Adrenal gland (tissue), 12 donors: ENCODE results near the gene WDR48. TPM values are rescaled to one million over a fixed set of nuclear protein-coding genes. Genes with fewer than 3 reads are reported as not detected.

ENCODE experiments used
- DNase-seq, 7 donors: peaks; one replicate each; pipeline ENCODE4 v3.0.0-alpha.2; 2019 to 2020
- H3K27ac ChIP-seq, 5 donors: fragments of 200-600 bp; sonication (generic) in 4 of 5; 1 replicate in 3 of 5; 2 replicates in 2 of 5; pipeline versions ENCODE4 v1.5.1 to v1.8.0; 2016 to 2020; ENCODE audit warnings: mild to moderate bottlenecking in 1 of 5
- H3K27me3 ChIP-seq: fragments of 200-600 bp; 2 replicates; pipeline ENCODE4 v1.8.0; 2021
- H3K36me3 ChIP-seq, 2 donors: fragments of 200-600 bp; replicated peaks in 1 of 2; 1 replicate in 1 of 2; 2 replicates in 1 of 2; pipeline versions ENCODE4 v1.5.1 to v1.8.0; 2018 to 2022
- H3K4me1 ChIP-seq, 2 donors: fragments of 200-600 bp; replicated peaks in 1 of 2; 1 replicate in 1 of 2; 2 replicates in 1 of 2; pipeline versions ENCODE4 v1.5.1 to v1.8.0; 2018 to 2021
- H3K4me3 ChIP-seq, 4 donors: fragments of 200-600 bp; sonication (generic) in 3 of 4; one replicate each; pipeline ENCODE4 v1.5.1; 2016 to 2018
- H3K9me3 ChIP-seq, 3 donors: fragments of 200-600 bp; sonication (generic) in 1 of 3; replicated peaks in 1 of 3; 1 replicate in 2 of 3; 2 replicates in 1 of 3; pipeline versions ENCODE4 v1.5.1 to v1.8.0; 2016 to 2021
- POLR2A ChIP-seq, 2 donors: fragments of 450-650 bp; IDR thresholded peaks; one replicate each; pipeline ENCODE4 v1.6.1; 2017; ENCODE audit warnings: antibody characterized with exemption in 2 of 2, mild to moderate bottlenecking in 2 of 2, moderate library complexity in 1 of 2
- WGBS, 4 donors: extraction: QIAGEN DNeasy Blood & Tissue Kit in 2 of 4; methylation state at CpG; one replicate each; pipeline versions ENCODE4 v1.1.5 to v1.1.7; 2013 to 2017; 5-methylcytosine and 5-hydroxymethylcytosine counted together
- intact Hi-C, 2 donors: fragments of 100-400 bp; cut with DNase I; formaldehyde crosslinking; loops; one replicate each; pipeline versions ENCODE4 v1.14.1 to v1.15.0; 2022 to 2023
- polyA plus RNA-seq, 3 donors: library from polyadenylated mRNA; stranded (reverse); fragments of 200-250 nt in 2 of 3; fragments of 350-450 nt in 1 of 3; fragmentation: Illumina TruSeq in 1 of 3; extraction: RNeasy Lipid Tissue Mini Kit (QIAGEN cat#74804) in 1 of 3; gene quantifications; one replicate each; pipeline ENCODE4 v1.2.3, GENCODE V29; 2013 to 2014
- total RNA-seq, 9 donors: library from RNA; depleted of rRNA in 4 of 9; stranded (reverse); fragments of >200 nt in 4 of 9; fragments of 120-200 nt in 1 of 9; fragmentation: NEBNext Ultra II Directional in 1 of 9; extraction: Animal tissue kit (Norgen Biotek cat#: 25700) in 1 of 9; gene quantifications; one replicate each; pipeline versions ENCODE4 v1.1.0 to v1.2.4, GENCODE V29; 2013 to 2023
- TF ChIP-seq, protein P1 (sequence below), 6 experiments: fragments of 450-650 bp in 4 of 6; fragments of 200-600 bp in 2 of 6; sonication (generic) in 1 of 6; IDR thresholded peaks; 1 replicate in 5 of 6; 2 replicates in 1 of 6; pipeline versions ENCODE4 v1.5.1 to v1.8.0; 2016 to 2021; ENCODE audit warnings: antibody characterized with exemption in 6 of 6, mild to moderate bottlenecking in 2 of 6, moderate library complexity in 1 of 6
- donor health status: healthy with polysubstance abuse.
- donor health status: Bipolar disorder and iron deficiency.
- donor health status: DM: yes; HTN: yes; CAD: no.
- donor health status: DM: no; HTN: no; CAD: no.
- donor health status: DM: no; HTN: no; CAD: no.
- donor health status: DM: yes; HTN: yes; CAD: no.

WDR48 gene
- total and polyA plus RNA-seq, 12 donors, result 15.4 to 57.1 (median 28.7) TPM

DNA sequence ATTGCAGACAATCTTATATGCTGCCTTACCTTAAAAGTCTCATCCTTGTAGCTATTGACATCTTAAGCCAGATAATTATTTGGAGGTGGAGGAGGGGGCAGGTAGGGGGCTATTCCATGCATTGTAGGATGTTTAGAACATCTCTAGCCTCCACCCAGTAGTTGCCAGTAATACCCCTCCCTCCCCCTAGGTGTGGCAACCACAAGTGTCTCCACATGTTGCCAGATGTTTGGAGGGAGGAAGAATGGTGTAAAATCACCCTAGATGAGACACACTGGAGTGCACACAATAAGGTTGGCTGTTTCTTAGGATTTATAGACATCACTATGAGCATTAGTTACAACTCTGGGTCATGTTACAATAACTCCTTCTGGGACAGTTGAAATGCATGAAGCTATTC is 28.2 kb downstream of the WDR48 start:
- H3K27me3 ChIP-seq, result no peaks in the 10 kb centered on the region
- intact Hi-C loops, result no loop called here
- H3K4me1 ChIP-seq, result no peaks in the 10 kb centered on the region
- no peaks in the 10 kb centered on the region for H3K9me3 ChIP-seq
- TF ChIP-seq POLR2A (IDR thresholded peaks at IDR 0.05), result no peak
- TF ChIP-seq, protein P1, sequence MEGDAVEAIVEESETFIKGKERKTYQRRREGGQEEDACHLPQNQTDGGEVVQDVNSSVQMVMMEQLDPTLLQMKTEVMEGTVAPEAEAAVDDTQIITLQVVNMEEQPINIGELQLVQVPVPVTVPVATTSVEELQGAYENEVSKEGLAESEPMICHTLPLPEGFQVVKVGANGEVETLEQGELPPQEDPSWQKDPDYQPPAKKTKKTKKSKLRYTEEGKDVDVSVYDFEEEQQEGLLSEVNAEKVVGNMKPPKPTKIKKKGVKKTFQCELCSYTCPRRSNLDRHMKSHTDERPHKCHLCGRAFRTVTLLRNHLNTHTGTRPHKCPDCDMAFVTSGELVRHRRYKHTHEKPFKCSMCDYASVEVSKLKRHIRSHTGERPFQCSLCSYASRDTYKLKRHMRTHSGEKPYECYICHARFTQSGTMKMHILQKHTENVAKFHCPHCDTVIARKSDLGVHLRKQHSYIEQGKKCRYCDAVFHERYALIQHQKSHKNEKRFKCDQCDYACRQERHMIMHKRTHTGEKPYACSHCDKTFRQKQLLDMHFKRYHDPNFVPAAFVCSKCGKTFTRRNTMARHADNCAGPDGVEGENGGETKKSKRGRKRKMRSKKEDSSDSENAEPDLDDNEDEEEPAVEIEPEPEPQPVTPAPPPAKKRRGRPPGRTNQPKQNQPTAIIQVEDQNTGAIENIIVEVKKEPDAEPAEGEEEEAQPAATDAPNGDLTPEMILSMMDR (IDR thresholded peaks at IDR 0.05), result no peak
- no peak overlapping the region for H3K4me3 ChIP-seq
- DNase-seq, result no peak
- H3K27ac ChIP-seq, result no peak overlapping the region
- H3K36me3 ChIP-seq, result peaks cover 0 to 33% of the 10 kb centered on the region in 2 donors

GRCh38 chr3:39082666-39083313 is 31.0 kb downstream of the WDR48 start:
- no peak overlapping the region for H3K27ac ChIP-seq
- TF ChIP-seq, protein P1 (IDR thresholded peaks at IDR 0.05), result no peak
- no peak for TF ChIP-seq POLR2A (IDR thresholded peaks at IDR 0.05)
- H3K36me3 ChIP-seq, result peaks cover 0 to 30% of the 10 kb centered on the region in 2 donors

DNA sequence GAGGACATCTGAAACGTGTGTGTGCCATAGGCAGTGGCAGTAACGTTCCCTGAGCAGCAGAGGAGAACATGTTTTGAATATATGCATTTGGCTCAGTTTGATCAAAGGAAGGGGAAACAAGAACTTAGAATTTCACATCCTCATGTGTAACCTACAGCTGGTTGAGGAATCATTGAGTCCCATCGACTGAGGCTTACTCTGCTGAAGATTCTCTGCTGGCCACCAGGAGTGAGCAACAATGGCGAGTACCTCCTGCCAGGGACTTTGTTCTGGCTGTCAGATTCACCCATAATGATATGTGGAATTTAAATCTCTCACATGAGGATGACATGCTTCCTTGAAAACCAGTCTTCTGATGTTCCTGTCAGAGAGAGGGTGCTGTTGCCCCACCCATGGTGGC is 34.3 kb downstream of the WDR48 start:
- no peaks in the 10 kb centered on the region for H3K9me3 ChIP-seq
- H3K36me3 ChIP-seq, result peaks cover 0 to 53% of the 10 kb centered on the region in 2 donors
- DNase-seq, result no peak
- H3K27ac ChIP-seq, result no peak overlapping the region
- intact Hi-C loops, result no loop called here
- H3K4me3 ChIP-seq, result no peak overlapping the region
- WGBS, 4 donors, result 79 to 94% (median 90%) methylated on average over 4 of the region's 4 CpGs
- H3K4me1 ChIP-seq, result no peaks in the 10 kb centered on the region
- H3K27me3 ChIP-seq, result no peaks in the 10 kb centered on the region
- no peak for TF ChIP-seq POLR2A (IDR thresholded peaks at IDR 0.05)
- TF ChIP-seq, protein P1 (IDR thresholded peaks at IDR 0.05), result no peak

More at GRCh38 chr3:39082666-39083313, 31.0 kb downstream of the WDR48 start:
- Histone ChIP-seq H3K4me1 (no peaks in the 10 kb centered on the region), H3K27me3 (no peaks in the 10 kb centered on the region), H3K9me3 (no peaks in the 10 kb centered on the region), H3K4me3 (no peak overlapping the region)
- 91 to 99% (median 97%) methylated on average over 4 of the region's 4 CpGs for WGBS, 4 donors
- intact Hi-C loops, result no loop called here
- no peak for DNase-seq

- DNase-seq, result no peak
- no peak overlapping the region for H3K27ac ChIP-seq
- 80 to 98% (median 90%) methylated on average over 3 of the region's 3 CpGs for WGBS, 4 donors
- H3K36me3 ChIP-seq, result peaks cover 0 to 66% of the 10 kb centered on the region in 2 donors
- intact Hi-C loops, result no loop called here
- no peaks in the 10 kb centered on the region for H3K27me3 ChIP-seq
- no peaks in the 10 kb centered on the region for H3K9me3 ChIP-seq
- no peak overlapping the region for H3K4me3 ChIP-seq
- no peaks in the 10 kb centered on the region for H3K4me1 ChIP-seq
- no peak for TF ChIP-seq POLR2A (IDR thresholded peaks at IDR 0.05)
These were observed 36.6 kb downstream of the WDR48 start for GRCh38 chr3:39088456-39088855.

DNA sequence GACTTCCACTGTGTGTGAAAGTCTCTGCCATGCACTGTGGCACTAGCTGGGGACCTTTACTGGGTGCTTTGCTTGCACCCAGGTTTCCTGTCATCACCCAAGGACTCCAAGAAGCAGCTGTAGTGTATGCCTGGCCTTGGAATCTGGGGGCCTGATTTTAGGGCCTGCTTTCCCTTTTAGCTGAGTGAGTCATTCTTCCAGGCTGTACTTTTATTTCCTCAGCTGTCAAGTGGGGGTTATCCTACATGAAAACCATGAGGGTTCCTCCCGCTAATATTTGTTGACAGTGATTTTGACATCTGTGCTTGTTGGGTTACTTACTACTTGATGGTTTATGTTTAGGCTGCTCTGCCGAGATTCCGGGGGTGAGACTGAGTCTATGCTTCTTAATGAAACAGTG is 37.1 kb downstream of the WDR48 start:
- H3K27me3 ChIP-seq, result no peaks in the 10 kb centered on the region
- no peaks in the 10 kb centered on the region for H3K9me3 ChIP-seq
- no peak overlapping the region for H3K4me3 ChIP-seq
- TF ChIP-seq POLR2A (IDR thresholded peaks at IDR 0.05), result no peak
- TF ChIP-seq, protein P1 (IDR thresholded peaks at IDR 0.05), result no peak
- peaks cover 0 to 70% of the 10 kb centered on the region in 2 donors for H3K36me3 ChIP-seq
- no peak for DNase-seq
- no peak overlapping the region for H3K27ac ChIP-seq
- 70 to 81% (median 76%) methylated on average over 3 of the region's 3 CpGs for WGBS, 4 donors
- no peaks in the 10 kb centered on the region for H3K4me1 ChIP-seq
- intact Hi-C loops, result no loop called here
